Ovary (tissue), 10 donors: ENCODE measurements around the gene OAS1. TPM values are rescaled to one million over a fixed set of nuclear protein-coding genes. Genes with fewer than 3 reads are reported as not detected.

Experiments used
- DNase-seq, 5 donors: peaks; one replicate each; pipeline ENCODE4 v3.0.0-alpha.2; 2019 to 2020
- H3K27ac ChIP-seq, 2 donors: fragments of 200-600 bp; one replicate each; pipeline versions ENCODE4 v1.5.1 to v1.8.0; 2019 to 2022
- H3K27me3 ChIP-seq: fragments of 200-600 bp; one replicate; pipeline ENCODE4 v1.8.0; 2022
- H3K36me3 ChIP-seq: fragments of 200-600 bp; sonication (generic); one replicate; pipeline ENCODE4 v1.5.1; 2019
- H3K4me1 ChIP-seq: one replicate; pipeline ENCODE4 v1.8.1; 2013; ENCODE audit warnings: mild to moderate bottlenecking, moderate library complexity; ENCODE audit not compliant: insufficient read depth
- H3K4me3 ChIP-seq: fragments of 200-600 bp; sonication (generic); one replicate; pipeline ENCODE4 v1.5.1; 2017
- H3K9me3 ChIP-seq, 2 donors: fragments of 200-600 bp in 1 of 2; sonication (generic) in 1 of 2; one replicate each; pipeline versions ENCODE4 v1.5.1 to v1.8.1; 2013 to 2019; ENCODE audit warnings: mild to moderate bottlenecking in 1 of 2, moderate library complexity in 1 of 2
- EP300 ChIP-seq: sonication (generic); formaldehyde crosslinking; IDR thresholded peaks from one replicate; pipeline ENCODE4 v1.6.1; 2017; ENCODE audit warnings: antibody characterized with exemption
- POLR2A ChIP-seq: fragments of 450-650 bp; IDR thresholded peaks from one replicate; pipeline ENCODE4 v1.6.1; 2017; ENCODE audit warnings: antibody characterized with exemption, mild to moderate bottlenecking, moderate library complexity
- WGBS, 3 donors: extraction: QIAGEN DNeasy Blood & Tissue Kit in 1 of 3; methylation state at CpG; one replicate each; pipeline versions ENCODE4 v1.1.5 to v1.1.7; 2013 to 2017; 5-methylcytosine and 5-hydroxymethylcytosine counted together
- intact Hi-C, 4 donors: fragments of 100-400 bp; cut with DNase I; formaldehyde crosslinking; loops; one replicate each; pipeline versions ENCODE4 v1.11.0 to v1.15.1; 2022 to 2023
- long read RNA-seq, 3 donors: library from polyadenylated mRNA in 2 of 3; unstranded in 2 of 3; transcript quantifications; one replicate each; pipeline ENCODE4 v2.0.0 and lab custom pipeline, GENCODE V29; 2021 to 2026
- polyA plus RNA-seq, 2 donors: library from polyadenylated mRNA; stranded (reverse); fragments of 200-250 nt in 1 of 2; fragments of 350-450 nt in 1 of 2; fragmentation: Illumina TruSeq in 1 of 2; extraction: RNeasy Lipid Tissue Mini Kit (QIAGEN cat#74804) in 1 of 2; gene quantifications; one replicate each; pipeline ENCODE4 v1.2.3, GENCODE V29; 2013 to 2014
- total RNA-seq, 7 donors: library from RNA; depleted of rRNA in 2 of 7; stranded (reverse); fragments of >200 nt in 2 of 7; fragmentation: NEBNext Ultra II Directional in 3 of 7; extraction: Animal tissue kit (Norgen Biotek cat#: 25700) in 3 of 7; gene quantifications; one replicate each; pipeline versions ENCODE4 v1.1.0 to v1.2.4, GENCODE V29; 2016 to 2023
- TF ChIP-seq, protein P1 (sequence below), 3 donors: fragments of 450-650 bp in 2 of 3; fragments of 200-600 bp in 1 of 3; IDR thresholded peaks; one replicate each; pipeline versions ENCODE4 v1.5.1 to v1.8.0; 2016 to 2022; ENCODE audit warnings: antibody characterized with exemption in 3 of 3, mild to moderate bottlenecking in 1 of 3
- donor health status: DM: no; HTN: no; CAD: no; lungs with moderate emphysema.
- donor health status: DM: no; HTN: no; CAD: no.
- donor health status: Bipolar disorder and iron deficiency.
- donor health status: DM: yes; HTN: yes; CAD: no.
- donor health status: DM: no; HTN: no; CAD: no.
- donor health status: DM: yes; HTN: yes; CAD: no.

OAS1 gene
- total RNA-seq (10 to 100 TPM in 2 of 7 donors, 1 to 10 TPM in 5; 5.2 to 14.8 (median 7.5) TPM), polyA plus RNA-seq (10 to 100 TPM; 12.1 to 47.5 TPM)
- long read RNA-seq, donor 1, transcript OAS1-211 (2 exons, 664 nt): minor isoform, 5 of 39 reads
- long read RNA-seq, donor 1, transcript OAS1-203 (5 exons, 1,990 nt): major isoform, 9 of 39 reads
- long read RNA-seq, donor 1, partial matches to known transcripts: 2 of 39 reads
- long read RNA-seq, donor 1, other reads (novel, unspliced or antisense): 17 of 39 reads
- long read RNA-seq, donor 2, partial matches to known transcripts: 0 of 2 reads
- long read RNA-seq, donor 2, other reads (novel, unspliced or antisense): 0 of 2 reads
- long read RNA-seq, donor 3, partial matches to known transcripts: 0 of 13 reads
- long read RNA-seq, donor 3, other reads (novel, unspliced or antisense): 5 of 13 reads

DNA sequence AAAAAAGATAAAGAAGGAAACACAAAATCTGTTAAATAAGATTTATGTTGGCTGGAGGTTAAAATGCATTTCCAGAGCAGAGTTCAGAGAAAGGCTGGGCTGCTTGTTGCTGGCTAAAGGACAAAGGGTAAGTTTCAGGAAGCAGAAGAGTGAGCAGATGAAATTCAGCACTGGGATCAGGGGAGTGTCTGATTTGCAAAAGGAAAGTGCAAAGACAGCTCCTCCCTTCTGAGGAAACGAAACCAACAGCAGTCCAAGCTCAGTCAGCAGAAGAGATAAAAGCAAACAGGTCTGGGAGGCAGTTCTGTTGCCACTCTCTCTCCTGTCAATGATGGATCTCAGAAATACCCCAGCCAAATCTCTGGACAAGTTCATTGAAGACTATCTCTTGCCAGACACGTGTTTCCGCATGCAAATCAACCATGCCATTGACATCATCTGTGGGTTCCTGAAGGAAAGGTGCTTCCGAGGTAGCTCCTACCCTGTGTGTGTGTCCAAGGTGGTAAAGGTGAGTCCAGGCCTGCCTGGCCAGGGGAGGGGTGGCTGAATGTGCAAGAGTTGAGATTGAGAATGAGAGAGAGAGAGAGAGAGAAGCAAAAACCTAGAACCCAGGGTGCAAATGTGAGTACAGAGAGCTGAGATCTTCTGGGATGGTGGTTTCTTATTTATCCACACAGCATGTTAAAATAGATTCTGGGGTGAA lies at the start of gene OAS1:
Gene OAS1, plus strand, starts transcription at position 251 of the 703 bp plus-strand sequence. Its CDS starts 78 bp downstream, at position 329.
- H3K4me3 ChIP-seq: peak within 1 kb of the TSS; percentile 37
- H3K9me3 ChIP-seq: peaks cover 0 to under 1% of the 10 kb centered on the region in 2 donors
- H3K4me1 ChIP-seq: peaks cover 4% of the 10 kb centered on the region
- H3K27ac ChIP-seq: peak within 1 kb of the TSS in 1 of 2 donors; percentile 19
- no peaks in the 10 kb centered on the region for H3K36me3 ChIP-seq
- peak in 1 of 5 donors; percentile 20 for DNase-seq
- WGBS, 3 donors: 0 to 2% (median 2%) methylated on average over 4 of the region's 4 CpGs
- intact Hi-C loops: no loop called here
- H3K27me3 ChIP-seq: no peaks in the 10 kb centered on the region
- no peak for TF ChIP-seq EP300
- TF ChIP-seq, protein P1, sequence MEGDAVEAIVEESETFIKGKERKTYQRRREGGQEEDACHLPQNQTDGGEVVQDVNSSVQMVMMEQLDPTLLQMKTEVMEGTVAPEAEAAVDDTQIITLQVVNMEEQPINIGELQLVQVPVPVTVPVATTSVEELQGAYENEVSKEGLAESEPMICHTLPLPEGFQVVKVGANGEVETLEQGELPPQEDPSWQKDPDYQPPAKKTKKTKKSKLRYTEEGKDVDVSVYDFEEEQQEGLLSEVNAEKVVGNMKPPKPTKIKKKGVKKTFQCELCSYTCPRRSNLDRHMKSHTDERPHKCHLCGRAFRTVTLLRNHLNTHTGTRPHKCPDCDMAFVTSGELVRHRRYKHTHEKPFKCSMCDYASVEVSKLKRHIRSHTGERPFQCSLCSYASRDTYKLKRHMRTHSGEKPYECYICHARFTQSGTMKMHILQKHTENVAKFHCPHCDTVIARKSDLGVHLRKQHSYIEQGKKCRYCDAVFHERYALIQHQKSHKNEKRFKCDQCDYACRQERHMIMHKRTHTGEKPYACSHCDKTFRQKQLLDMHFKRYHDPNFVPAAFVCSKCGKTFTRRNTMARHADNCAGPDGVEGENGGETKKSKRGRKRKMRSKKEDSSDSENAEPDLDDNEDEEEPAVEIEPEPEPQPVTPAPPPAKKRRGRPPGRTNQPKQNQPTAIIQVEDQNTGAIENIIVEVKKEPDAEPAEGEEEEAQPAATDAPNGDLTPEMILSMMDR (IDR thresholded peaks at IDR 0.05): no peak
- TF ChIP-seq POLR2A: no peak

DNA sequence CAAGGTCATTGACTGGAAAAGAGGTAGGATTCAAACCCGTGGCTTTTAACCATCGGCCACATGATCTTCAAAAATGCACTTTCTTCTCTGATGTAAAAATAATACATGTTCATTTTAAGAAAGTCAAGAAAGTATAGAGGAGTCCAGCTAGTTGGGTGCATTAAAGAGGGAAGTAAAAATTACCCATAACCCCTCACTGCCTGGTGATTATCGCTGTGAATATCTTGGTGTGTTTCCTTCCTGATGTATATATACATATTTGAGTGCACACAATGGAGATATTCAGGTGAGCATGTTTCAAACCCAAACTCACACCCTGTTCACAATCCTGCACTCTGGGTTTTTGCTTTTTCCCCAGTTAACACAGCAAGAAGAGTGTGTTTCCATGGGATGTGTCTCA lies 47.5 kb upstream of the OAS1 start:
- DNase-seq: no peak
- intact Hi-C loops: no loop called here
- Histone ChIP-seq H3K4me3 (no peak overlapping the region), H3K27me3 (no peaks in the 10 kb centered on the region), H3K4me1 (no peaks in the 10 kb centered on the region), H3K27ac (no peak overlapping the region), H3K36me3 (no peaks in the 10 kb centered on the region), H3K9me3 (no peaks in the 10 kb centered on the region)
- no peak for TF ChIP-seq EP300
- TF ChIP-seq, protein P1 (IDR thresholded peaks at IDR 0.05): no peak
- no peak for TF ChIP-seq POLR2A
- 69 to 85% (median 79%) methylated on average over 3 of the region's 3 CpGs for WGBS, 3 donors

DNA sequence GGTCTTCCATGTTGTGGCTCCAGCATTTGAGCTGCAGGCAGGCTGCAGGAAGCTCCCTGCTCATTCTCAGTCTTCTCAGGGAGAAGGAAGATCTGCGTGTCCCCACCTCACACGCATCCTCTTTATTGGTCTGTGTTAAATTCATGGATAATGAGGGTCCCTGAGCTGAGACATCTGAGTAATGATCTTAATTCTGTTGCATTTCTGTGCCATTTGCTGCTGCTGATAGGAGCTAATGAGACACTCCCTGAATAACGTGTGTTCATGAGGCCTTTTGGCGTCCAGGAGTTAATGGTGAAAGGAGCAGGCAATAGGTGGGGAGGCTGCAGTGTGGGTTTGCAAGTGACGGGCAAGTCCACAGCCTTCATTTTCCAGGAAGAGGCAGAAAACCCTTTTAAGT lies 46.6 kb upstream of the OAS1 start:
- Histone ChIP-seq H3K27ac (no peak overlapping the region), H3K27me3 (no peaks in the 10 kb centered on the region), H3K9me3 (no peaks in the 10 kb centered on the region), H3K36me3 (no peaks in the 10 kb centered on the region), H3K4me3 (no peak overlapping the region), H3K4me1 (no peaks in the 10 kb centered on the region)
- 31 to 38% (median 33%) methylated on average over 5 of the region's 5 CpGs for WGBS, 3 donors
- DNase-seq: no peak
- no peak for TF ChIP-seq EP300
- no peak for TF ChIP-seq POLR2A
- TF ChIP-seq, protein P1 (IDR thresholded peaks at IDR 0.05): no peak
- intact Hi-C loops: no loop called here

DNA sequence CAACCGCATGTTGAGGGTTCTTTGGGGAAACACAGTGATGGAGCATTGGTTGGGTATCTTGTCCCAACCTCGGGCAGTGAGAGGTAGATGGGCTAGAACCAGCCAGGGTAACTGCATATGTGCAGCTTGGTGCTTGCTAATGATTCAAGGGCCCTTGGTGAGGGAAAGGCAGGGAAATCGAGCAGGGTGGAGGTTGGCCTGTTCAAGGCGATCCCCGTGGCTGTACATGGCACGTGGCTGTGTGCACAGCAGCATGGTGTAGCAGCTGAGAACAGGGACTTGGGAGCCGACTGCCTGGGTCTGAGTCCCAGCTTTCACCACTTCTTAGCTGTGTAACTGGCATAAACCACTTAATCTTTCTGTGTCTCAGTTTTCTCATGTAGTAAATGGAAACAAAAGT lies 45.5 kb upstream of the OAS1 start:
- 81 to 88% (median 85%) methylated on average over 7 of the region's 7 CpGs for WGBS, 3 donors
- Histone ChIP-seq H3K4me1 (no peaks in the 10 kb centered on the region), H3K4me3 (no peak overlapping the region), H3K27ac (no peak overlapping the region), H3K36me3 (no peaks in the 10 kb centered on the region), H3K9me3 (no peaks in the 10 kb centered on the region), H3K27me3 (no peaks in the 10 kb centered on the region)
- intact Hi-C loops: no loop called here
- TF ChIP-seq, protein P1 (IDR thresholded peaks at IDR 0.05): no peak
- TF ChIP-seq POLR2A: no peak
- TF ChIP-seq EP300: no peak
- no peak for DNase-seq
